ENCODE measurements around the gene OBI1.

The OBI1 gene

DNA sequence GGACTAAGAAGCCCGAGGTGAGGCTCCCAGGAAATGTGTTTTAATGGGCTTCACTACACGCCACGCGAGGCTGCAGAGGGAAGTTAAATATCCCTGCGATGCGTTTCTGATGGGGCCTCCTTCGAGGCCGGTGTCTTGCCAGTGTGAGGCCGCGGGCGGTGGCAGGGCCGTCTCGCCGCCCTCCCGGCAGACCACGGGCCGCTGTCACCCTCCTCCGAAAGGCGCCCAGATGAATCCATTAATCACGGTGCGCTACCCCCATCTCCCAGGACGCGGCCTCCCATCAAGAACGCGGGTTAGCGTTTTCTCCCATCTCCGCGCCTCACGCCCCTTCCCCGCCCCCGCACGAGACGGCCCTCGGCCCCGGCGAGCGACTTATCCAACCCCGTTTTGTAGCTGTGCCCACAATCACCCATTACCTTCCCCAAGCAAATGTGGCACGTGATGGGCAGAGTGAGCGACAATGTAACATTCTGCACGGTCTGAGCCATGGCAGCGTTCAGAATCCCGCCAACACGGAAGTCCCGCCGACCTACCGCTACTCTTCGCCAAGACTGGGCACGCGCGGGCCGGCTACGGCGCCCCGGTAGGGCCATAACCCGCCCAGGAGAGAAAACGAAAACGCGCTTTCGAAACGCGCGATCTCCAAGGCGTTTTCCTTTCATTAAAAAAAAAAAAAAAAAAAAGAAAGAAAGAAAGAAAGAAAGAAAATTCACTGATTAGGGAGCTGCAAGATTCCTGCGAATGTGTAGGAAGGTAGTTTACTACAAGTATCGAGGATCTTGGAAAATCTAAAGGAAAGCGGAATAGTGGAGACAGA, at the start of gene OBI1:
TSS of gene OBI1 (minus strand) at position 526 of the 820 bp plus-strand sequence. CDS start at position 491, 35 bp downstream.
- intact Hi-C loops (cut with micrococcal nuclease), result loop anchor here (5.0 to 10.0 kb wide), 2 partner anchors 62 to 726 kb away; no protein-coding TSS in a partner anchor
- H3K9me3 Mint-ChIP-seq, result no peaks in the 10 kb centered on the region
- peaks cover 6% of the 10 kb centered on the region for H3K27me3 Mint-ChIP-seq
- H3K36me3 Mint-ChIP-seq (ENCODE audit: low read depth), result peaks cover 23% of the 10 kb centered on the region
- H3K4me1 Mint-ChIP-seq (ENCODE audit: low read depth), result peaks cover 11% of the 10 kb centered on the region
- peak within 1 kb of the TSS; percentile 100 for H3K4me3 Mint-ChIP-seq
- H3K27ac Mint-ChIP-seq, result peak within 1 kb of the TSS; percentile 94

DNA sequence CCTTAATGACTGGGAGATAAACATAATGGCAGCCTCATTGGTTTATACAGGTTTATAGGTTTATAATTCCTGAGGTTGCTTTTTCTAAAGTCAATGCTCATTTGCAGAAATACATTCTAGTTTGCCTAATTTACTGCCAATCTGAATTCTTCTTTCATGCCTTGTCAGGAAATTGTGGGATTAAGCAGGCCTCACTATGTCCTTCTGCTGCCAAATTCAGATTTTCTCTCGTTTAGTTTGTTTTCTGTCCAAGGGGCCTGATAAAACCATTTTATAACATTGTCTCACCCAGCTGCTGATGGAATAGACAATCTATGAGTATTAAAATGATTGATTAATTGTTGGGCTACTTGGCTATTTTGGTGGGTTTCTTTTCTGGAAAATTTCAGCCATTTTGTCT, 42.4 kb upstream of the OBI1 start:
- no peak overlapping the region for H3K27ac Mint-ChIP-seq
- H3K27me3 Mint-ChIP-seq, result no peaks in the 10 kb centered on the region
- H3K4me1 Mint-ChIP-seq (ENCODE audit: low read depth), result no peaks in the 10 kb centered on the region
- H3K36me3 Mint-ChIP-seq (ENCODE audit: low read depth), result no peaks in the 10 kb centered on the region
- H3K9me3 Mint-ChIP-seq, result peaks cover 9% of the 10 kb centered on the region
- H3K4me3 Mint-ChIP-seq, result no peak overlapping the region
- intact Hi-C loops (cut with micrococcal nuclease), result no loop called here

DNA sequence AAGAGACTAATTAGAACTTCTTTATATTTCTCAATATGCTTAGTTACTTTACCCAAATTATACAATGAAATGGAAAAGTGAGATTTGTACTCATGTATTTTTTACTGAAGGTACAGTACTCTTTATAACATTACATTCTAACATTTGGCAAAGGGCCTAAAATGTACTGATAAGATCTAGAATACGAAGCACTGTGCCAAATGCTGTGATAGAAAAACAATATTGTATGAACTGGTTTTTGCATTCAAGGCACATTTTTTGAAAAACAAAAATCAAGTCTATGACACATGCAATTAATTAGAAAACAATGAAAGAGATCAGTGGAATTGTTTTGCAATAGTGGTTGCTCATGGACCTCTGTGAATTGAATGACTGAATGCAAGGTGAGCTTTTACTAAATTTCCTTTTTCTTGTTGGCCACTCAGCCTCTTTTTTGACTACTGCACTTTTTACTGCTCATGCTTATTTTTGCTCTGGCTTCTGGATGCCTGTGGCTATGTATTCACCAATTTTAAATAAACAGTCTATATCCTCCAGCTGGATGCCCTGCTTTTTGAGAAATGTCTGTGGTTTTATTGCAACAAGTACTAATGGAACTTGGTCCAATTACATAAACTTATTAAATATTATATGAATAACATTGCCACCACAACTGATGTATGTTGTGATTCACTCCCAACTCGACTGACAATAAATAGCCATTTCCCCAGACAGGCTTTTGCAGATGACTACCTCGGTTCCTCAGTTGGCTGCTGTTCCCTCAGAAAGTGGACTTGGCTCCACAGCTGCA, 41.4 kb upstream of the OBI1 start:
- Mint-ChIP-seq H3K36me3 (ENCODE audit: low read depth) (no peaks in the 10 kb centered on the region), H3K9me3 (peaks cover 9% of the 10 kb centered on the region), H3K27ac (no peak overlapping the region), H3K4me3 (no peak overlapping the region), H3K4me1 (ENCODE audit: low read depth) (no peaks in the 10 kb centered on the region), H3K27me3 (no peaks in the 10 kb centered on the region)
- intact Hi-C loops (cut with micrococcal nuclease), result no loop called here

DNA sequence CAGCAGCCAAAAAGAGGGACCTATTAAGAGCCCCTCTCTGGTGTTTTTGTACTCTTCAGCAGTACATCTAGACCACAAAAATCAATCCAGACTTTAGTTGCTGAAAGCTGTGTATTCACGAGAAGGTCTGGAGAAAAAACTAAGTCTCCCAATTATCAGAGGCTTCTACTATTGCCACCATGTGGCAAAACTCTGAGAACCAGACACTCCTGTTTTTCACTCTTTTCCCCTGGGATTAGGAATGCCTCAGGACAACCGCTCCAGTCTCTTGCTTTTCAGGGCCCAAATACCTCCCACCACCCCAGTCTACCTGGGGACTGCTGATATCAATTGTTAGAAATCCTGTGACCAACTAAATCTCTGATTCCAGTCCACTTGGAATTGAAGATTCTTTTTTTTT, 30.1 kb upstream of the OBI1 start:
- H3K9me3 Mint-ChIP-seq, result peaks cover under 1% of the 10 kb centered on the region
- intact Hi-C loops (cut with micrococcal nuclease), result no loop called here
- no peaks in the 10 kb centered on the region for H3K27me3 Mint-ChIP-seq
- H3K27ac Mint-ChIP-seq, result no peak overlapping the region
- no peaks in the 10 kb centered on the region for H3K36me3 Mint-ChIP-seq (ENCODE audit: low read depth)
- H3K4me3 Mint-ChIP-seq, result no peak overlapping the region
- H3K4me1 Mint-ChIP-seq (ENCODE audit: low read depth), result no peaks in the 10 kb centered on the region

- Mint-ChIP-seq H3K27me3 (no peaks in the 10 kb centered on the region), H3K4me1 (ENCODE audit: low read depth) (no peaks in the 10 kb centered on the region), H3K27ac (no peak overlapping the region)
Measured at GRCh38 chr13:78686461-78686860, 27.5 kb upstream of the OBI1 start.

DNA sequence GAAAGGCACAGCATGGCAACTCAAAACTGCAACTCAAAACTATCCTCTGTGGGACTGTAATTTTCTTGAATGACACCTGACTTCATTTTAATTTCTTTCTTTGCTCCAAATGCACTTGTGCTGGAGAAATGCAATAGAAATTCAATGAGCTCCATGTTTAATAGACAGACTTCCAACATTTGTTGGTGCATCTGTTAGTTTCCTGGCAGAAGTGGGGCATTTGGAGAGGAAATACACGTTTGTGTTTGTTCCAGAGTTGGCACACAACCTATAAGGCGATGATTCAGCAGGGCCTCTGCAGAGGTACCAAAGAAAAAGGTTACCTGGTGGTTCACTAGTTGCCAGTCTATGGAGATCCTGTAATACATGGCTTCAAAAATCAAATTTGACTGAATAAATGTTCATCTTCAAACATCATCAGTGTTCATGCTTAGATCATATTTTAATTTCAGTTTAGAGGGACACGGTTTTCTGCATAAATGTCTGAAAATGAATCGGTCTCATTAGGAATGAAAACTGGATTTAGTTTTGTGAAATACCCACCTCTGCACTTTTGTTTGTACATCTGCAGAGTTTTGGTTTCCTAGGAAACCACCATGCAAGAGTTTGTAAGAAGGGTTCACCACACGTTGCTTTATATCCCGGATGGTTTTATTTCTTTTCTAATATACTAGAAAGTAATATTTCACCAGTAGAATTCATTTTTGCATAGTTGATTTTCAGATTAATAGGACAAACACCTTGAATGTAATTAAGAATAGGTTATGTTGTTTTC, 21.8 kb upstream of the OBI1 start:
- intact Hi-C loops (cut with micrococcal nuclease), result no loop called here
- Mint-ChIP-seq H3K36me3 (ENCODE audit: low read depth) (no peaks in the 10 kb centered on the region), H3K27ac (no peak overlapping the region), H3K4me1 (ENCODE audit: low read depth) (no peaks in the 10 kb centered on the region), H3K9me3 (peaks cover 9% of the 10 kb centered on the region), H3K4me3 (no peak overlapping the region), H3K27me3 (no peaks in the 10 kb centered on the region)

More at GRCh38 chr13:78686461-78686860, 27.5 kb upstream of the OBI1 start:
- H3K4me3 Mint-ChIP-seq, result no peak overlapping the region
- peaks cover 9% of the 10 kb centered on the region for H3K9me3 Mint-ChIP-seq
- H3K36me3 Mint-ChIP-seq (ENCODE audit: low read depth), result no peaks in the 10 kb centered on the region
- intact Hi-C loops (cut with micrococcal nuclease), result no loop called here

DNA sequence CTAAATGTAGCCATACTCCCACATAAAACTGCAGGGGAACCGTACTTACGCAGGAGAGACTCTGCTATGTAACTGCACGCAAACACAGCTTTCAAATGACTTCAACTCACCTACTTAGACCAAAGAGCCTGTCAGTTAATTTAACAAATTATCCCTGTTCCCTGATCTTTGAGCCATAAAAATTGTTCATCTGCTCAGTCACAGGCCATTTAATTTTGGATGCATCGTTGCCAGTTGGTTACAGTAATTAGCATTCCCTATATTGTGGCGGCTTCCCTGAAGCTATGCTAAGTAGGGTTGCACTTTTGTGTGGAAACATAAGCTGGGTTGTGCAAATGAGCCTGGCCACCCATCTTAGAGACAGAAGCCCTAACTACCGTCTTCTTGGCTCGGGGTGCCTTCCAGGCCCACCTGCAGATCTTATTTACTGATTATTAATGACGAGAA, 21.2 kb upstream of the OBI1 start:
- Mint-ChIP-seq H3K27me3 (no peaks in the 10 kb centered on the region), H3K27ac (no peak overlapping the region), H3K4me3 (no peak overlapping the region), H3K9me3 (peaks cover 9% of the 10 kb centered on the region), H3K4me1 (ENCODE audit: low read depth) (no peaks in the 10 kb centered on the region), H3K36me3 (ENCODE audit: low read depth) (no peaks in the 10 kb centered on the region)
- intact Hi-C loops (cut with micrococcal nuclease), result no loop called here

DNA sequence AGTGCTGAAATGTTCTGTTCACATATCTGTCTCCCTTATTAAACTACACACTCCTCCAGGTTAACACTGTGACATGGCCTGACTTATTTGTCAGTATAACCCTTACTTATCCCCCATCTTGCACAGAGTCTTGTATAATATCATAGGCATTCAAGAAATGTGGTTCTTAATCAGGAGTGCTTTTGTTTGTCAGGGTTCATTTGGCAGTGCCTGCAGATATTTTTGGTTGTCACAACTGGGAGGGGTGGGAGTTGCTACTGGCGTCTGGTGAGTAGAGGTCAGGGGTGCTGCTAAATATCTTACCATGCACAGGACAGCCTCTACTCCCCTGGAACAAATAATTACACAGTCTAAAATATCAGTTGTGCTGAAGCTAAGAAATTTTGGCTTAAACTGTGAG, 20.4 kb upstream of the OBI1 start:
- Mint-ChIP-seq H3K27me3 (no peaks in the 10 kb centered on the region), H3K4me3 (no peak overlapping the region), H3K27ac (no peak overlapping the region), H3K36me3 (ENCODE audit: low read depth) (no peaks in the 10 kb centered on the region), H3K9me3 (peaks cover 9% of the 10 kb centered on the region), H3K4me1 (ENCODE audit: low read depth) (no peaks in the 10 kb centered on the region)
- intact Hi-C loops (cut with micrococcal nuclease), result no loop called here

- Mint-ChIP-seq H3K27me3 (peaks cover 5% of the 10 kb centered on the region), H3K4me1 (ENCODE audit: low read depth) (peaks cover 9% of the 10 kb centered on the region), H3K9me3 (no peaks in the 10 kb centered on the region), H3K27ac (no peak overlapping the region), H3K36me3 (ENCODE audit: low read depth) (no peaks in the 10 kb centered on the region), H3K4me3 (no peak overlapping the region)
- intact Hi-C loops (cut with micrococcal nuclease), result no loop called here
Measured at GRCh38 chr13:78675112-78675511, 16.2 kb upstream of the OBI1 start.

GRCh38 chr13:78674638-78675037, 15.7 kb upstream of the OBI1 start:
- no peaks in the 10 kb centered on the region for H3K36me3 Mint-ChIP-seq (ENCODE audit: low read depth)
- no peaks in the 10 kb centered on the region for H3K9me3 Mint-ChIP-seq
- H3K27me3 Mint-ChIP-seq, result peaks cover 5% of the 10 kb centered on the region
- intact Hi-C loops (cut with micrococcal nuclease), result no loop called here
- H3K4me3 Mint-ChIP-seq, result no peak overlapping the region
- H3K27ac Mint-ChIP-seq, result no peak overlapping the region
- peaks cover 9% of the 10 kb centered on the region for H3K4me1 Mint-ChIP-seq (ENCODE audit: low read depth)

DNA sequence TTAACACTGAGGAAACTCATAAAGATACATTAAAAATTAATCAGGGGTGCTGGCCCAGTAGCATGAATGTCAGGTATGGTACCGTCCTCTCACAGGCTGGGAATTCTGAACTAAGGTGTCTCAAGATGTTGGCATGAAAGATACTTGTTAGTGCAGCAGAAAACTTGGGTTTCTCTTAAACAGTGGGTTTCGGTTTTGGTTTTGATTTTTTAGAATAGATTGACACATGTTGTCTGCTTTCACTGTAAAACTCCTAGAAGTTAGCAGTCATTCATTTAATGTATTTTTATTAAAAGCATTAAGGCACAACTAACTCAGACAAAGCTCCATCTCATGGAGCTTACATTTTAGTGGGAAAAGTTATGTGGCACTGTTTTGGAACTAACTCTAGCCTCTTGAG, 3.5 kb upstream of the OBI1 start:
- no peak overlapping the region for H3K27ac Mint-ChIP-seq
- H3K27me3 Mint-ChIP-seq, result peaks cover 8% of the 10 kb centered on the region
- H3K9me3 Mint-ChIP-seq, result no peaks in the 10 kb centered on the region
- intact Hi-C loops (cut with micrococcal nuclease), result no loop called here
- H3K4me1 Mint-ChIP-seq (ENCODE audit: low read depth), result peaks cover 11% of the 10 kb centered on the region
- H3K4me3 Mint-ChIP-seq, result no peak overlapping the region
- peaks cover 11% of the 10 kb centered on the region for H3K36me3 Mint-ChIP-seq (ENCODE audit: low read depth)

DNA sequence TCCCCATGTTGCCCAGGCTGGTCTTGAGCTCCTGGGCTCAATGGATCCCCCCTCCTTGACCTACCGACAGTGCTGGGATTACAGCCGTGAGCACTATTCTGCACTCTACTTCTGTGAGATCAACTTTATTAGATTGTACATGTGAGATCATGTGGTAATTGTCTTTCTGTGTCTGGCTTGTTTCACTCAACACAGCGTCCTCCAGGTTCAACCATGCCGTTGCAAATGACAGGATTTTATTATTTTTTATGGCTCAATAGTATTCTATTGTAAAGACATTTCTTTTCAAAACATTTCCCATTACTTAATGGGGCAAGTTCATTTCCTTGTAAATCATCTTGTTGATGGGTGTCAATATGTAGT, 1.5 kb upstream of the OBI1 start:
- H3K27ac Mint-ChIP-seq, result no peak overlapping the region
- peaks cover 8% of the 10 kb centered on the region for H3K27me3 Mint-ChIP-seq
- intact Hi-C loops (cut with micrococcal nuclease), result no loop called here
- no peaks in the 10 kb centered on the region for H3K9me3 Mint-ChIP-seq
- H3K36me3 Mint-ChIP-seq (ENCODE audit: low read depth), result peaks cover 17% of the 10 kb centered on the region
- H3K4me1 Mint-ChIP-seq (ENCODE audit: low read depth), result peaks cover 11% of the 10 kb centered on the region
- peak overlapping the region; percentile 100 for H3K4me3 Mint-ChIP-seq

DNA sequence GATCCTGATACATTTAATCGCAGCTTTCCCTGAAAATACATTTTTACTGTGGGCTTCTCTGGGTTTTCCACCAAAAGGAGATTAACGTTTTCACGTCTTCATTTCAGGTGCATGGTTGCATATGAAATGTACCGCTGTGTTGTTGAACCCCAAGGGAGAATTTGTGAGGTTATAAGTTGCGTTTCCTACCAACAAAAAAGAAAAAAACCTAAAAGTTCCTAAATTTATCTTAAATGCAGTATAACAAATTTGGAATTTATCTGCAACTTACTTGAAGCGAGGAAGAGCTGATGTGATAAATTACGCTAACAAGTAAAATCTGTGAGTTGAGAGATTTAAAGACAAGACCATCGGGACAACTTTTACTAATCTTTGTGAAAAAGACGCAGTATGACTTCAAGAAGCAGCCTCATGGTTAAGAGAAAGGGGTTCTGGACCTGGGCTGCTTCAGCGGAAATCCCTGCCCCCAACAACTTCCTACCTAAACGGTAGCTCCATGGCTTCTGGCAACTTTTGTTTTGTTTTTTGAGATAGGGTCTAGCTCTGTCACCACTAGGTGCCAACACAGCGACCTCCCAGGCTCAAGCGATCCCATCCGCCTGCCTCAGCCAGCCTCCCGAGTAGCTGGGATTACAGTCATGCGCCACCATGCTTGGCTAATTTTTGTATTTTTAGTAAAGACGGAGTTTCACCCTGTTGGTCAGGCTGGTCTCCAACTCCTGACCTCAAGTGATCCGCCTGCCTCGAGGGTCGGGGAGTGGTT, 958 bp upstream of the OBI1 start:
- Mint-ChIP-seq H3K36me3 (ENCODE audit: low read depth) (peaks cover 23% of the 10 kb centered on the region), H3K27ac (peak overlapping the region; percentile 94), H3K27me3 (peaks cover 8% of the 10 kb centered on the region), H3K4me1 (ENCODE audit: low read depth) (peaks cover 11% of the 10 kb centered on the region), H3K9me3 (no peaks in the 10 kb centered on the region), H3K4me3 (peak overlapping the region; percentile 100)
- intact Hi-C loops (cut with micrococcal nuclease), result loop anchor here (5.0 to 10.0 kb wide), 2 partner anchors 63 to 725 kb away; no protein-coding TSS in a partner anchor
